T-helper 1 cell treated with Interleukin-12 subunit alpha and Interleukin-12 subunit beta and Interleukin-4 antibody, amounts not matched to agents 30 μg/mL and 1 μg/mL, for 36 hours (primary cell): Measurements from ENCODE around the gene HIVEP3.

ENCODE experiments used
- H3K27ac Mint-ChIP-seq: one replicate; pipeline ENCODE4 v1.8.0; 2021; ENCODE audit warnings: mild to moderate bottlenecking, mixed read lengths
- H3K27me3 Mint-ChIP-seq: one replicate; pipeline ENCODE4 v1.8.0; 2021; ENCODE audit warnings: low read depth, mixed read lengths
- H3K36me3 Mint-ChIP-seq: one replicate; pipeline ENCODE4 v1.8.0; 2021; ENCODE audit warnings: low read depth, mixed read lengths
- H3K4me1 Mint-ChIP-seq: one replicate; pipeline ENCODE4 v1.8.0; 2021; ENCODE audit warnings: low read depth, mixed read lengths
- H3K4me3 Mint-ChIP-seq: one replicate; pipeline ENCODE4 v1.8.0; 2021; ENCODE audit warnings: mild to moderate bottlenecking, moderate library complexity, mixed read lengths
- H3K9me3 Mint-ChIP-seq: one replicate; pipeline ENCODE4 v1.8.0; 2021; ENCODE audit warnings: mixed read lengths

The HIVEP3 gene

GRCh38 chr1:41741244-41741643 is 177.5 kb downstream of the HIVEP3 start:
- Mint-ChIP-seq H3K27me3 (no peaks in the 10 kb centered on the region), H3K4me3 (no peak overlapping the region), H3K4me1 (peaks cover 71% of the 10 kb centered on the region), H3K36me3 (peaks cover 4% of the 10 kb centered on the region), H3K27ac (peak overlapping the region; percentile 97), H3K9me3 (no peaks in the 10 kb centered on the region)

GRCh38 chr1:41740630-41741239 is 178.0 kb downstream of the HIVEP3 start:
- H3K36me3 Mint-ChIP-seq: peaks cover 4% of the 10 kb centered on the region

DNA sequence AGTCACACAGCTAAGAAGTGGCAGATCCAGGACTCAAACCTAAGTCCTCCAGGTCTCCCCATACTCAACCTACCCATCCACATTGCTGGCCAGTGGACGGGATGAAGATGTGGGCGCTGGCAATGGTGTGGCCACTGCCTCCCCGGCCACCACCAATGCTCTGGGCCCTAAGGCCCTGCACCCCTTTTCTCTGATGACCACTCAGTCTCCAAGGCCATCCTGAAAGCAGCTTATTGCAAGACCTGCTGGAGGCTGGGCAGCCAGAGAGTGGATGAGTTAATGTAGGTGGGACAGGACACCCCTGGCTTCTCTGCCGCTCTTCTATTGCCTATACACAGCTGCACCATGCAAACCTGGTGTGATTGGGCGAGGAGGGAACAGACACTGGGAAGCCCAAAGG is 178.7 kb downstream of the HIVEP3 start:
- Mint-ChIP-seq H3K4me1 (peaks cover 68% of the 10 kb centered on the region), H3K27me3 (no peaks in the 10 kb centered on the region), H3K4me3 (no peak overlapping the region), H3K36me3 (peaks cover 4% of the 10 kb centered on the region), H3K9me3 (no peaks in the 10 kb centered on the region), H3K27ac (peak overlapping the region; percentile 97)

More at GRCh38 chr1:41740630-41741239, 178.0 kb downstream of the HIVEP3 start:
- no peaks in the 10 kb centered on the region for H3K27me3 Mint-ChIP-seq
- no peak overlapping the region for H3K4me3 Mint-ChIP-seq
- H3K9me3 Mint-ChIP-seq: no peaks in the 10 kb centered on the region
- H3K4me1 Mint-ChIP-seq: peaks cover 66% of the 10 kb centered on the region
- peak overlapping the region; percentile 97 for H3K27ac Mint-ChIP-seq

DNA sequence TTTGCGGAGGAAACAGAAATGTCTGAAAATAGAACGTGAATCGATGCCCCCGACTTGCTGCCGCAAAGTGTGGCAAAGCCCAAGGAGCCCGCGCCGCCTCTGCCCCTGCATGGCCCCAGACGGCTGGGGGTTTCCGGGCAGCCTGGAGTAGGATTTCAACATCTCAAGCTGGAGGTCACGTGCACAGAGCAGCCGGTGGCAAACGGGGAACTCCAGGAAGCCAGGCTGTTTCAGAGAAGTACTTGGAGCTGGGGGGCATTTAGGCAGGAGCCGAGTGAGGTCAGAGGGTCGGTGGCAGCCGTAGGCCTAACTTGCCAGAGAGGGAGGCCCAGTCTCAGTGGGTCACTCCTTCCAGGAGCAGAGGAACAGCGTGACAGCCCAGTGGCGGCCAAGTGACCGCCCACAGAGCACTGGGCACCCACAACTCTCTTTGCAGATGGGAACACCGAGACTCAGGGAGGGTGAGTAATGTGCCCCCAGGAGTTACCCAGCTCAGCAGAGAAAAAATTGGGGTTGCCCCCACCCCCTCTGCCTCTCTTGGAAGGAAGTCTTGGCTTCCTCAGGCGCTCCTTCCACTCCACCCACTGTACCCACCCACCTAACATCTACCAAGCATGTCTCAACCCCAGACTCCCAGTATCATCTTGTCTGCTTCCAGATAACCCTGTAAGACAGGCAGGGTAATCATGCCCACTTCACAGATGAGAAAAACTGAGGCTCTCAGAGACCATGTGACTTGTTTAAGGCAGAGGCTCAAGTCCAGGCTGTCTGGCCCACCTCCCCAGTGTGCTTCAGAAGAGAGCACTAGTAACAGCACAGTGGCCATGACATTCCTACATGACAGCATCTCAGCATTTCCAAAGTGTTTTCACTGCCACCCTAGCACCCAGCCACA is 179.4 kb downstream of the HIVEP3 start:
- Mint-ChIP-seq H3K4me3 (peak overlapping the region; percentile 75), H3K36me3 (peaks cover 4% of the 10 kb centered on the region), H3K4me1 (peaks cover 71% of the 10 kb centered on the region), H3K9me3 (no peaks in the 10 kb centered on the region), H3K27ac (peak overlapping the region; percentile 97), H3K27me3 (no peaks in the 10 kb centered on the region)

- H3K4me1 Mint-ChIP-seq: peaks cover 67% of the 10 kb centered on the region
- H3K9me3 Mint-ChIP-seq: no peaks in the 10 kb centered on the region
- H3K36me3 Mint-ChIP-seq: peaks cover 4% of the 10 kb centered on the region
- no peak overlapping the region for H3K4me3 Mint-ChIP-seq
- peak overlapping the region; percentile 97 for H3K27ac Mint-ChIP-seq
- H3K27me3 Mint-ChIP-seq: no peaks in the 10 kb centered on the region
These were observed 180.2 kb downstream of the HIVEP3 start for GRCh38 chr1:41738475-41738874.

- H3K9me3 Mint-ChIP-seq: no peaks in the 10 kb centered on the region
- H3K36me3 Mint-ChIP-seq: peaks cover 4% of the 10 kb centered on the region
- H3K27ac Mint-ChIP-seq: no peak overlapping the region
- no peak overlapping the region for H3K4me3 Mint-ChIP-seq
- no peaks in the 10 kb centered on the region for H3K27me3 Mint-ChIP-seq
- H3K4me1 Mint-ChIP-seq: peaks cover 66% of the 10 kb centered on the region
These were observed 180.7 kb downstream of the HIVEP3 start for GRCh38 chr1:41738006-41738405.

- Mint-ChIP-seq H3K27ac (peak overlapping the region; percentile 67), H3K36me3 (peaks cover 4% of the 10 kb centered on the region), H3K27me3 (no peaks in the 10 kb centered on the region), H3K4me1 (peaks cover 53% of the 10 kb centered on the region), H3K9me3 (peaks cover 4% of the 10 kb centered on the region), H3K4me3 (no peak overlapping the region)
These were observed 183.0 kb downstream of the HIVEP3 start for GRCh38 chr1:41735631-41736260.

- Mint-ChIP-seq H3K27ac (no peak overlapping the region), H3K4me3 (no peak overlapping the region), H3K4me1 (peaks cover 47% of the 10 kb centered on the region)
These were observed 183.6 kb downstream of the HIVEP3 start for GRCh38 chr1:41735139-41735538.

GRCh38 chr1:41734201-41734970 is 184.3 kb downstream of the HIVEP3 start:
- Mint-ChIP-seq H3K27ac (peak overlapping the region; percentile 17), H3K4me3 (no peak overlapping the region), H3K4me1 (peaks cover 43% of the 10 kb centered on the region), H3K36me3 (peaks cover 4% of the 10 kb centered on the region), H3K9me3 (peaks cover 4% of the 10 kb centered on the region), H3K27me3 (no peaks in the 10 kb centered on the region)

More at GRCh38 chr1:41735139-41735538, 183.6 kb downstream of the HIVEP3 start:
- Mint-ChIP-seq H3K36me3 (peaks cover 4% of the 10 kb centered on the region), H3K9me3 (peaks cover 4% of the 10 kb centered on the region), H3K27me3 (no peaks in the 10 kb centered on the region)

GRCh38 chr1:41733725-41734124 is 185.0 kb downstream of the HIVEP3 start:
- Mint-ChIP-seq H3K9me3 (peaks cover 4% of the 10 kb centered on the region), H3K4me1 (peaks cover 43% of the 10 kb centered on the region), H3K27me3 (no peaks in the 10 kb centered on the region), H3K4me3 (no peak overlapping the region), H3K27ac (no peak overlapping the region), H3K36me3 (no peaks in the 10 kb centered on the region)

GRCh38 chr1:41733021-41733420 is 185.7 kb downstream of the HIVEP3 start:
- Mint-ChIP-seq H3K27ac (no peak overlapping the region), H3K9me3 (peaks cover 4% of the 10 kb centered on the region), H3K27me3 (no peaks in the 10 kb centered on the region), H3K36me3 (no peaks in the 10 kb centered on the region), H3K4me3 (no peak overlapping the region), H3K4me1 (peaks cover 44% of the 10 kb centered on the region)

DNA sequence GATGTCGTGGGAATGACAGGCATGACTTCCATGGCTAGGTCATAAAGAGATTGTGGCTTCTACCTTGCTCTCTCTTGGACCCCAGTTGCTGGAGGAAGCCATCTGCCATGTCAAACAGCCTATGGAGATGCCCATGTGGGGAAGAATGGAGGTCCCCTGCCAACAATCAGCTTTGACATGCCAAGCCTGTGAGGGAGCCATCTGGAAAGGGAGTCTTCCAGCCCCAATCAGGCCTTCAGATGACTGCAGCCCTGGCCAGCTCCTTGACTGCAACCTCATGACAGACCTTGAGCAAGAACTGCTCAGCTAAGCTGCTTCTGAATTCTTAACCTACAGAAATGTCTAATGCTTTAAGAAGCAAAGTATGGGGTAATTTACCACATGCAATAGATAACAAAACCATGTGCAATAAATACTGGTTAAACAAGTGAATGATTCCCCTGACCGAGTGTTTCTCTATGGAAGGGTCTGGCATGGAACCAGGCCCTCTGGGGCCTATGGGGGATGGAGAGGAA is 187.1 kb downstream of the HIVEP3 start:
- no peak overlapping the region for H3K27ac Mint-ChIP-seq
- peaks cover 48% of the 10 kb centered on the region for H3K4me1 Mint-ChIP-seq
- H3K27me3 Mint-ChIP-seq: no peaks in the 10 kb centered on the region
- no peaks in the 10 kb centered on the region for H3K36me3 Mint-ChIP-seq
- H3K9me3 Mint-ChIP-seq: peaks cover 4% of the 10 kb centered on the region
- H3K4me3 Mint-ChIP-seq: no peak overlapping the region

DNA sequence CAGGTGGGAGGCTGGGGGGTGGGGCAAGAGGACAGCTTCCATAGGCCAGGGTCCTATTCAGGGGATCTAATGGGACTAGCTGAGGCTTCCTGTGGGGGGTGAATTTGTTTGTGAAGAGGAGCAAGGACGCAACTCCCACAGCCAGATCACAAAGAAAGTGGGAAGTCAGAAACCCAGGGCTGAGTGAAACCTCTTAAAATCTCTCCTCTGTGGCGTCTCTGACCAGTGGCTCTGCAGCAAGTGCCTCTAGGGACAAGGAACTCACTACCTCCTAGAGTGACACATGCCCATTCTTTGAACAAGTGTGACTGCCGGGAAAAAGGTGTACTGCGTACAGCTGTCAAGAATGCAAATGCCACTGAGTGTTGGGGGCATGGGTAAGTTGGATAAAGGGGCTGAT is 187.9 kb downstream of the HIVEP3 start:
- H3K4me3 Mint-ChIP-seq: no peak overlapping the region

More for the DNA sequence above, 187.9 kb downstream of the HIVEP3 start:
- H3K9me3 Mint-ChIP-seq: peaks cover 4% of the 10 kb centered on the region
- no peak overlapping the region for H3K27ac Mint-ChIP-seq
- H3K4me1 Mint-ChIP-seq: peaks cover 53% of the 10 kb centered on the region
- H3K36me3 Mint-ChIP-seq: no peaks in the 10 kb centered on the region
- H3K27me3 Mint-ChIP-seq: no peaks in the 10 kb centered on the region
